HG03025 (cell line): ENCODE results near the gene TEKT2.

Source experiments
- ATAC-seq: cut with Tn5 transposase; IDR thresholded peaks from one replicate; pipeline ENCODE4 v1.9.1; 2021; ENCODE audit warnings: mild to moderate bottlenecking, moderate library complexity; ENCODE audit not compliant: unreplicated experiment, low FRiP score

TEKT2 gene

GRCh38 chr1:36101546-36101945 is 17.7 kb downstream of the TEKT2 start:
- ATAC-seq: no peak

- no peak for ATAC-seq
Observed at GRCh38 chr1:36106269-36106668, 22.4 kb downstream of the TEKT2 start.

- ATAC-seq: no peak
Observed at GRCh38 chr1:36107394-36107793, 23.5 kb downstream of the TEKT2 start.

- ATAC-seq: no peak
Observed at GRCh38 chr1:36108314-36108713, 24.4 kb downstream of the TEKT2 start.

- ATAC-seq: no peak
Observed at GRCh38 chr1:36109041-36109679, 25.3 kb downstream of the TEKT2 start.

GRCh38 chr1:36111151-36111550 is 27.3 kb downstream of the TEKT2 start:
- ATAC-seq: no peak

GRCh38 chr1:36112823-36113222 is 28.9 kb downstream of the TEKT2 start:
- ATAC-seq: no peak

- ATAC-seq: no peak
Observed at GRCh38 chr1:36114371-36114770, 30.5 kb downstream of the TEKT2 start.

GRCh38 chr1:36115200-36115669 is 31.3 kb downstream of the TEKT2 start:
- ATAC-seq: no peak

GRCh38 chr1:36115931-36116330 is 32.0 kb downstream of the TEKT2 start:
- no peak for ATAC-seq

GRCh38 chr1:36116901-36117300 is 33.0 kb downstream of the TEKT2 start:
- ATAC-seq: no peak

GRCh38 chr1:36118447-36119204 is 34.7 kb downstream of the TEKT2 start:
- ATAC-seq: no peak

GRCh38 chr1:36119456-36119855 is 35.6 kb downstream of the TEKT2 start:
- ATAC-seq: no peak

GRCh38 chr1:36122062-36123030 is 38.5 kb downstream of the TEKT2 start:
- no peak for ATAC-seq

- ATAC-seq: no peak
Observed at GRCh38 chr1:36123356-36123755, 39.5 kb downstream of the TEKT2 start.

GRCh38 chr1:36124404-36125128 is 40.7 kb downstream of the TEKT2 start:
- ATAC-seq: no peak

- no peak for ATAC-seq
Observed at GRCh38 chr1:36125129-36125991, 41.5 kb downstream of the TEKT2 start, which contains the start of gene COL8A2. TSS of gene COL8A2 (minus strand) at chr1:36125222. CDS start at chr1:36100242, 24,980 bp downstream.

- no peak for ATAC-seq
Observed at GRCh38 chr1:36126005-36126716, 42.3 kb downstream of the TEKT2 start.
